ENCODE measurements around the gene ERGIC1. TPM values are rescaled to one million over a fixed set of nuclear protein-coding genes. Genes with fewer than 3 reads are reported as not detected.
A peak's percentile ranks its signal among the peaks of the same experiment; 100 is the strongest.

The ERGIC1 gene
- polyA plus RNA-seq, 3 donors from 2014 or later, result 40.7 to 61.9 (median 61.7) TPM

DNA sequence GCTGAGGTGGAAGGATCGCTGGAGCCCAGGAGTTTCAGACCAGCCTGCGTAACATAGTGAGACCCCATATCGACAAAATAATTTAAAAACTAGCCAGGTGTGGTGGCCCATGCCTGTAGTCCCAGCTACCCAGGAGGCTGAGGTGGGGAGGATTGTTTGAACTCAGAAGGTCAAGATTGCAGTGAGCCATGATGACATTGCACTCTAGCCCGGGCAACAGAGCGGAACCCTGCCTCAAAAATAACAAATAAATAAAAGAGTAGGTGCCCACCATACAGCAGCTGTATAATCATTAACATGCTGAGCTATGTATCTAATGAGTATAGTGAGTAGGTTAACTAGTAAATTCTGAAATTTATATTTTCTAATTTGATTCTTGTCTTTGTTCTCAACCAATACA, 138.5 kb downstream of the ERGIC1 start:
- Mint-ChIP-seq H3K27me3 (ENCODE audit: low read depth in 3 of 3) (peaks cover 0 to 12% (median 1%) of the 10 kb centered on the region in 3 donors), H3K36me3 (peaks cover 0 to 8% (median 4%) of the 10 kb centered on the region in 3 donors), H3K4me3 (no peak overlapping the region), H3K27ac (no peak overlapping the region), H3K4me1 (no peaks in the 10 kb centered on the region), H3K9me3 (no peaks in the 10 kb centered on the region)
- DNase-seq, result no peak

DNA sequence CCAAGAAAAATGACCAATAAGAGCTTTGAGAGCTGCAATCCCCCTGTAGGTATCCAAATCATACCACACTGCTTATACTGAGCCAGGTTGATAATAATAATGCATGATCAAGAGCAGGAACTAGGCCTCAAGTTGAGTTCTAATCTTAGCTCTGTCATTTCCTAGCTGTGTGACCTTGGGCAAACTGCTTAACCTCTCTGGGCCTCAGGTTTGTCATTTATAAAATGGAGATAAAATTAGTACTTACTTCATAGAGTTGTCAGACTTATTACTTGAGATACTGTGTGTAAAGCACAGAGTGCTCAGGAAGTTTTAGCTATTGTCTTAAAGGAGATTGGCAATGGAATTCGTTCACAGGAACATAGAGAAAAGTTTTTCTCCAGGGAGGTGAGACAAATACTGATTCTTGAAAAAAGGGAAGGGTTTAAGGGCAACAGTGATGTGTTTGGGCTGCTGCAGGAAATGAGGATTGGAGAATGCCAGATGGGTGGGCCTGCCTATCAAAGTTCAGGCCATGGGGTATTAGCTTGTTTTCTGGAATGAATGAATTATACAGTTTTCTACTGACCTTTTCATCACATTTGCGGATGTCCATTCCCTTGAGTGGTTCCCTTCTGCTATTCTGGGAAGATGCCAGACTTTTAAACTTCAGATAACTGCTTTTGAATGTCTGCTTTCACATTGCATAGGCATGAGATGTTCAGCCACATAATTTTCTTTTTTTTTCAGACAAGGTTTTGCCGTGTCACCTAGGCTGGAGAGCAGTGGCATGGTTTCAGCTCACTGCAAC, 139.3 kb downstream of the ERGIC1 start:
- H3K4me1 Mint-ChIP-seq, result no peaks in the 10 kb centered on the region
- H3K36me3 Mint-ChIP-seq, result peaks cover 0 to 5% (median 4%) of the 10 kb centered on the region in 3 donors
- no peak overlapping the region for H3K4me3 Mint-ChIP-seq
- peaks cover 0 to 12% (median 1%) of the 10 kb centered on the region in 3 donors for H3K27me3 Mint-ChIP-seq (ENCODE audit: low read depth in 3 of 3)
- DNase-seq, result no peak
- H3K27ac Mint-ChIP-seq, result peak overlapping the region in 1 of 6 donors; percentile 16
- H3K9me3 Mint-ChIP-seq, result no peaks in the 10 kb centered on the region

DNA sequence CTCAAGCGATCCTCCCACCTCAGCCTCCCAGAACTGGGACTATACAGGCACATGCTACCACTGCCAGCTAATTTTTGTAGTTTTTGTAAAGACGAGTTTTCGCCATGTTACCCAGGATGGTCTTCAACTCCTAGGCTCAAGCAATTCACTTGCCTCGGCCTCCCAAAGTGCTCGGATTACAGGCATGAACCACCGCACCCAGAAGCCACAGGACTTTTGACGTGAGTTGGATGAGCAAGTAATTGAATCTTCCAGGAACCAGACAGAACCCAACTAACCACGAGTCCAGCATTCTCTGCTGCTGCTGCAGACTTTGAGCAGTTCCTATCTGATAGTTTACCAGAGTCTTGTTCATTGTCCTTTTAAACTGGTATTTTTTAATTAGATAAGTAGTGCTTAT, 139.9 kb downstream of the ERGIC1 start:
- Mint-ChIP-seq H3K36me3 (peaks cover 0 to 4% (median 3%) of the 10 kb centered on the region in 3 donors), H3K9me3 (no peaks in the 10 kb centered on the region), H3K4me3 (no peak overlapping the region), H3K27ac (no peak overlapping the region), H3K27me3 (ENCODE audit: low read depth in 3 of 3) (peaks cover 0 to 12% (median 1%) of the 10 kb centered on the region in 3 donors), H3K4me1 (no peaks in the 10 kb centered on the region)
- DNase-seq, result no peak

DNA sequence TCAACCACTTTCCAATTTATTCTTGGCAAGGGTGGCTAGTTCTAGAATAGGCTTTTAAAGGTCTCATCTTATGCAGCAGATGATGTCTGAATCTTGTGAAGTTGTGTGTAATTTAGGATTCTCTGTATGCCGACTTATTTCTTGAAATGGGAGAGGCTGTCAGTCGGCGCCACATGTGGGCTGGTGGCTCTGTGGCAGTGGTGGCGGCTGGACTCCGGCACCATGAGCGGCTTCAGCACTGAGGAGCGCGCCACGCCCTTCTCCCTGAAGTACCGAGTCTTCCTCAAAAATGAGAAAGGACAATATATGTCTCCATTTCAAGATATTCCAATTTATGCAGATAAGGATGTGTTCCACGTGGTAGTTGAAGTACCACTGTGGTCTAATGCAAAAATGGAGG, 141.2 kb downstream of the ERGIC1 start:
- no peaks in the 10 kb centered on the region for H3K36me3 Mint-ChIP-seq
- H3K4me3 Mint-ChIP-seq, result no peak overlapping the region
- H3K9me3 Mint-ChIP-seq, result no peaks in the 10 kb centered on the region
- H3K4me1 Mint-ChIP-seq, result no peaks in the 10 kb centered on the region
- peaks cover 0 to 12% (median 3%) of the 10 kb centered on the region in 3 donors for H3K27me3 Mint-ChIP-seq (ENCODE audit: low read depth in 3 of 3)
- no peak for DNase-seq
- H3K27ac Mint-ChIP-seq, result no peak overlapping the region

DNA sequence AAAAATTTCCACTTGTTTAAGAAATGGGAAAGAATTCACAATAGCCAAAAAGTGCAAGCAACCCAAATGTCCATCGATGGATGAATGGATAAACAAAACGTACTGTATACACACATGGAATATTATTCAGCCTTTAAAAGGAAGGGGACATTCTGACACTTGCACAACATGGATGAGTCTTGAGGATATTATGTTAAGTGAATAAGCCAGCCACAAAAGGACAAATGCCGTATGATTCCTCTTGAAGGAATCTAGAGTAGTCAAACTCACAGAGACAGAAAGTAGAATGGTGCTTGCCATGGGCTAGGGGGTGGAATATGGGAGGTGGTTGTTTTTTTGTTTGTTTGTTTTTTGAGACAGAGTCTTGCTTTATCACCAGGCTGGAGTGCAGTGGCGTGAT, 145.7 kb downstream of the ERGIC1 start:
- DNase-seq, result no peak
- Mint-ChIP-seq H3K27me3 (ENCODE audit: low read depth in 3 of 3) (peaks cover 0 to 6% (median 4%) of the 10 kb centered on the region in 3 donors), H3K36me3 (no peaks in the 10 kb centered on the region), H3K4me3 (no peak overlapping the region), H3K9me3 (no peaks in the 10 kb centered on the region), H3K4me1 (peaks cover 14 to 16% of the 10 kb centered on the region in 2 donors), H3K27ac (no peak overlapping the region)

DNA sequence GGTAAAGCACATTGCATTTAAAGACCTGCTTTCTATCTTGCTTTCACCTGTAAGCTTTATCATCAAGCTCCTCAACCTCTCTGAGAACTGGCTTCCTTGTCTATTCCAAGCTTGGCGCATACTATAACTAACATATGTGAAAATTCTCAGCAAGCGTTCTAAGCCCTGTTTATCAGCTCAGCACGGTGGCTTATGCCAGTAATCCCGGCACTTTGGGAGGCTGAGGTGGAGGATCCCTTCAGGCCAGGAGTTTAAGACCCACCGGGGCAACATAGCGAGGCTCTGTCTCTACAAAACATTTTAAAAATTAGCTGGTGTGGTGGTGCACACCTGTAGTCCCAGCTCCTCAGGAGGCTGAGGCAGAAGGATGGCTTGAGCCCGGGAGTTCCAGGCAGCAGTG, 147.9 kb downstream of the ERGIC1 start:
- H3K27ac Mint-ChIP-seq, result no peak overlapping the region
- H3K4me1 Mint-ChIP-seq, result peaks cover 31 to 36% of the 10 kb centered on the region in 2 donors
- H3K9me3 Mint-ChIP-seq, result no peaks in the 10 kb centered on the region
- no peaks in the 10 kb centered on the region for H3K36me3 Mint-ChIP-seq
- no peak overlapping the region for H3K4me3 Mint-ChIP-seq
- peaks cover 0 to 6% (median 2%) of the 10 kb centered on the region in 3 donors for H3K27me3 Mint-ChIP-seq (ENCODE audit: low read depth in 3 of 3)
- DNase-seq, result no peak

DNA sequence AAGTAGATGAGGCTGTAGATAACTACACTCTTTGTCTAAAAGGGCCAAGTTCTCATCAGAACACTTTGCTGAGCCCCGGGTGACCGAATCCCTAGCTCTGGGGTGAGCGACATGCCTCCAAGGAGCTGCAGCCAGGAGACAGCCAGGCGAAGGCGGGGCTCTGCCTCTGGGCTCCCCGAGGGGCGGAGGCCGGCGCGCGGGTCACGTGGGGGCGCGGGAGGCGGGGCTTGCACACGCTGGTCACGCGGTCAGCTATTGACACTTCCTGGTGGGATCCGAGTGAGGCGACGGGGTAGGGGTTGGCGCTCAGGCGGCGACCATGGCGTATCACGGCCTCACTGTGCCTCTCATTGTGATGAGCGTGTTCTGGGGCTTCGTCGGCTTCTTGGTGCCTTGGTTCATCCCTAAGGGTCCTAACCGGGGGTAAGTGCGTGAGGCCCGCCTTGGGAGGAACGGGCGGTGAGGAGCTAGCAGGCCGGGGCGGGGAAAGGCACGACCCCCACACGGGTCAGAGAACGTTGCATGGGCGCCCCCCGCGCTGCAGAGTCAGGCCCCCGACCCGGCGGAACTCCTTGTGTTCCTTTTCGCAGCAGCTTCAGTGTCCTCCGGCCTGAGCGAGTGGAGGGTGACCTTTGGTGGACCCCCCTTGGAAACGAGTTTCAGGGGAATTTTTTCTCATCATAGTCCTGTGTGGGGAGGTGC, 149.6 kb downstream of the ERGIC1 start, which contains the start of gene ATP6V0E1:
Gene ATP6V0E1, plus strand, starts transcription at position 230 of the 702 bp plus-strand sequence. Its CDS starts 90 bp downstream, at position 320.
- Mint-ChIP-seq H3K36me3 (no peaks in the 10 kb centered on the region), H3K9me3 (no peaks in the 10 kb centered on the region), H3K4me3 (peak within 1 kb of the TSS; percentile 98 to 99 (median 99)), H3K27me3 (ENCODE audit: low read depth in 3 of 3) (peaks cover 2 to 6% (median 2%) of the 10 kb centered on the region in 3 donors), H3K27ac (peak within 1 kb of the TSS; percentile 91 to 99 (median 98)), H3K4me1 (peaks cover 33 to 47% of the 10 kb centered on the region in 2 donors)
- DNase-seq, result peak; percentile 94

DNA sequence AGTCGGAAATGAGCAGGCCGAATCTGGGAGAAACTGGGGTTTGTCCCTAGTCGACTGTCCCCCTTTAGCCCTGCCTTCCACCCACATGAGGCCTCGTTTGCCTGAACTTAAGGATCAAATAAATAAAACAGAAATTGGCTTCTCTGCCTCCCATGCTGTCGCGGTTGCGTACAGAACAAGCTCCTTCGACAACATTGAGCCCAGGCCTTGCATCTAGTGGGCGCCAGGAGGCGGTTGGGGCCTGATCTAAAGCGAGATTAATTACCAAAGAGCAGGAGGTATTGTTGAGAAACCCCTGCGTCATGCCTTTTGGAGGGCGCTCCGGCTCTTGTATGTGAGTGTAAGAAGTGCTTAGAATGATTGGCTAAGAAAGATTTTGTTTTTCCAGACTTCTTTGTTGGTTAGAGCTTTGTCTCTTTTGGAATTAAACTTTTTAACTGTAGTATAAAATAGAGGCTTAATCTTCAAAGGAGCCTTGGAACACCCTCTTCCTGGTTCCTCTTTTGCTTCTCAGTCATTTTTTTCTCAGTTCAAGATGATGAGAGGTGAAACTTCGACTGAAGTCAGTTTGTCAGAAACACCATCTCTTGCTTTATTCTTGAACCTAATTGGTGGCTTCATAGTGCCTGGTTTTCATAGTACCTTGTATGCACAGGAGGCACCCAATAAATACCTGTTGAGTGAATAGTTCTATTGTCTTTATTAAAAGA, 150.3 kb downstream of the ERGIC1 start:
- peaks cover 35 to 47% of the 10 kb centered on the region in 2 donors for H3K4me1 Mint-ChIP-seq
- peak overlapping the region; percentile 98 to 99 (median 99) for H3K4me3 Mint-ChIP-seq
- no peaks in the 10 kb centered on the region for H3K9me3 Mint-ChIP-seq

DNA sequence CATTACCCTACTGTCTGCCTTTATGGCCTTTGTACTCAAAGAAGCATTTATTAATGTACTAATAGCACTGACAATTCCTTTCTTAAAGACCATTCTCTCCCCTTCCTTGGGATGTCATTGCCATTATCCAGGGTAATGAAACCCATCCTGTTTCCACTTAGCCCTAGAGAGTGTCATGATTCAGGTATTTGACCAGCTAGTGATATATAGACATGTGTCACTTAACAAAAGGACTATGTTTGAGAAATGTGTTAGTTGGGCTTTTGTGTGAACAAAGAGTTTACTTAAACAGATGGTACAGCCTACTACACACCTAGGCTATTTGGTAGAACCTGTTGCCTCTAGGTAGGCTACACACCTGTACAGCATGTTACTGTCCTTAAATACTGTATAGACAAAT, 151.5 kb downstream of the ERGIC1 start:
- Mint-ChIP-seq H3K9me3 (no peaks in the 10 kb centered on the region), H3K4me1 (peaks cover 38 to 47% of the 10 kb centered on the region in 2 donors), H3K27me3 (ENCODE audit: low read depth in 3 of 3) (peaks cover 2 to 5% (median 2%) of the 10 kb centered on the region in 3 donors), H3K4me3 (peak overlapping the region; percentile 68 to 99 (median 79)), H3K27ac (peak overlapping the region; percentile 50 to 92 (median 80)), H3K36me3 (no peaks in the 10 kb centered on the region)
- no peak for DNase-seq

More for the DNA sequence above, 150.3 kb downstream of the ERGIC1 start:
- Mint-ChIP-seq H3K27ac (peak overlapping the region; percentile 91 to 99 (median 98)), H3K27me3 (ENCODE audit: low read depth in 3 of 3) (peaks cover 2 to 6% (median 2%) of the 10 kb centered on the region in 3 donors), H3K36me3 (no peaks in the 10 kb centered on the region)
- DNase-seq, result peak; percentile 64 to 71 (median 70)

DNA sequence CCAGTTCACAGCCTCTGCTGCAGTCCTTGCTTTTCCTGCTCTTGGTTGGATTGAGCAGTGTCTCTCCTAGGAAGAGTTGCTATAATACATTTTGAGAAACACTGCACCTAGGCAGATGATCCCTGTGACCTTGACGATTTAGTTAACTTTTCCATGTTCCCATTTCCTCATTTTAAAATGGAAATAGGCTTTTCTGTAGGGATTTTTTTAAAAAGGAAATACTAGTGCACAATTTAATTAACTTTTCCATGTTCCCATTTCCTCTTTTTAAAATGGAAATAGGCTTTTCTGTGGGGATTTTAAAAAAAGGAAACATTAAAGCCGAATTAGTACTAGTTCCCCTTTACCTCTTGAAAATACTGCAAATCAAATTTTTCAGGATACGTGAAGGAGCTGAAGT, 154.2 kb downstream of the ERGIC1 start:
- Mint-ChIP-seq H3K27me3 (ENCODE audit: low read depth in 3 of 3) (peaks cover 2 to 5% (median 2%) of the 10 kb centered on the region in 3 donors), H3K9me3 (no peaks in the 10 kb centered on the region), H3K36me3 (peaks cover 5 to 9% (median 5%) of the 10 kb centered on the region in 3 donors), H3K27ac (no peak overlapping the region), H3K4me3 (no peak overlapping the region), H3K4me1 (peaks cover 53 to 73% of the 10 kb centered on the region in 2 donors)
- no peak for DNase-seq

DNA sequence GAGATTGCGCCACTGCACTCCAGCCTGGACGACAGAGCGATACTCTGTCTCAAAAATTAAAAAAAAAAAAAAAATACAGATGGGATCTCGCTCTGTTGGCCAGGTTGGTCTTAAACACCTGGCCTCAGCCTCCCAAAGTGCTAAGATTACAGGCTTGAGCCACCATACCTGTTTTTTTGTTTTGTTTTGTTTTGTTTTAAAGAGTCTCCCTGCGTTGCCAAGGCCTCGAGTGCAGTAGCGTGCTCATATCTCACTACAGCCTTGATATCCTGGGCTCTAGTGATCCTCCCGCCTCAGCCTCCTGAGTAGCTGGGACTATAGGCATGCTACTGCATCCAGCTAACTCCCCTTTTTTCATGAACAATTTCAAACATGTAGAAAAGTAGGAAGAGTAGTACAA, 156.7 kb downstream of the ERGIC1 start:
- DNase-seq, result no peak
- peaks cover 0 to 2% (median 0%) of the 10 kb centered on the region in 3 donors for H3K27me3 Mint-ChIP-seq (ENCODE audit: low read depth in 3 of 3)
- H3K9me3 Mint-ChIP-seq, result no peaks in the 10 kb centered on the region
- peaks cover 42 to 60% of the 10 kb centered on the region in 2 donors for H3K4me1 Mint-ChIP-seq
- peak overlapping the region in 3 of 6 donors; percentile 16 to 66 (median 18) for H3K27ac Mint-ChIP-seq
- H3K4me3 Mint-ChIP-seq, result no peak overlapping the region
- H3K36me3 Mint-ChIP-seq, result peaks cover 8 to 17% (median 10%) of the 10 kb centered on the region in 3 donors

DNA sequence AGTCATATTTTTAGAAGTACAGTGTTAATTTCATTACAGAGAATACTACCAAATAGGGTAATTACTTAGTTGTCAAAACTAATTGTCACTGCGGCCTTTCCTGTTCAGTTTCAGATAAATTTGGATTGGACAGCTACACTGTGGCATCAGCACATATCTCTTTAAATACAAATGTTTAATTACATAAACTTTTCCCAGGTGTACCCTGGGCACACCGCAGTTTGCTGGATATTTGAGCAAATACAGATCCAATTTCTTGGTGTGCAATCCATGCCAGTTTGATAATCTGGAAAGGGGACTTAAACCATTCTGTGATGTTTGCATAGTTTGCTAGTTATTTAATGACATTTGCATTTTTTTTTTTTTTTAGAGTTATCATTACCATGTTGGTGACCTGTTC, 160.4 kb downstream of the ERGIC1 start:
- Mint-ChIP-seq H3K36me3 (peaks cover 10 to 28% (median 10%) of the 10 kb centered on the region in 3 donors), H3K4me3 (no peak overlapping the region), H3K4me1 (peaks cover 40 to 45% of the 10 kb centered on the region in 2 donors), H3K9me3 (no peaks in the 10 kb centered on the region), H3K27me3 (ENCODE audit: low read depth in 3 of 3) (no peaks in the 10 kb centered on the region), H3K27ac (peak overlapping the region in 2 of 6 donors; percentile 24 to 72)
- DNase-seq, result no peak

DNA sequence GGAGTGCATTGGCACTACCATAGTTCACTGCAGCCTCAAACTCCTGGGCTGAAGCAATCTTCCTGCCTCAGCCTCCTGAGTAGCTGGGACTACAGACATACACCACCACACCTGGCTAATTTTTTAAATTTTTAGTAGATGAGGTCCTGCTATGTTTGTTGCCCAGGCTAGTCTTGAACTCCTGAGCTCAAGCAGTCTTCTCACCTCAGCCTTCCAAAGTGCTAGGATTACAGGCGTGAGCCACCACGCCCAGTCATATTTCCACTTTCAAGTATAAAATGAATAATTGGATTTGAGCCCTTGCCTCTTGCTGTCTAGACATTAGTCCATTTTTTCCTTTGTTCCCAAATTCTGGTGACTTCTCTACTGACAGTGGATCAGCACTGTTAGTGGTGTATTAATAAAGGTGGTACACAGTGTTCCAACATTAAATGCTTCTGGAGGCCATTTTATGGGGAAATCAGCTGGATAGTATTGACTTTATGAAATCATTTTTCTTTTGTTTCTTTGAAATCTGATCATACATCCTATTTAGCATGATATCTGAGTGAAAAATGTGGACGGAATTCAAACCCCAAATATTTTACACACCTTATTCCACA, 165.4 kb downstream of the ERGIC1 start:
- peak overlapping the region in 2 of 6 donors; percentile 36 to 40 for H3K27ac Mint-ChIP-seq
- peaks cover 0 to 3% (median 0%) of the 10 kb centered on the region in 3 donors for H3K27me3 Mint-ChIP-seq (ENCODE audit: low read depth in 3 of 3)
- H3K4me3 Mint-ChIP-seq, result no peak overlapping the region
- H3K36me3 Mint-ChIP-seq, result peaks cover 0 to 17% (median 3%) of the 10 kb centered on the region in 3 donors
- H3K4me1 Mint-ChIP-seq, result peaks cover 59 to 60% of the 10 kb centered on the region in 2 donors
- H3K9me3 Mint-ChIP-seq, result no peaks in the 10 kb centered on the region
- no peak for DNase-seq
